ENCODE results near the gene TADA3.

Gene TADA3

GRCh38 chr3:9817436-9817835 is 25.2 kb upstream of the TADA3 start:
- TF ChIP-seq SIN3A (IDR thresholded peaks at IDR 0.05; ENCODE audit: borderline replicate concordance, insufficient read depth, low read length), result no peak
- no peak for TF ChIP-seq TAF1 (IDR thresholded peaks at IDR 0.05; ENCODE audit: borderline replicate concordance, insufficient read depth, low read length)
- no peak for TF ChIP-seq FOXP2 (optimal IDR thresholded peaks at IDR 0.05; ENCODE audit: borderline replicate concordance, extremely low read depth, extremely low read length, insufficient read depth)
- no peak for TF ChIP-seq POLR2AphosphoS5 (IDR thresholded peaks at IDR 0.05; ENCODE audit: low read depth, low read length)

GRCh38 chr3:9815986-9816385 is 23.7 kb upstream of the TADA3 start:
- TF ChIP-seq REST (IDR thresholded peaks at IDR 0.05; ENCODE audit: insufficient read depth in 1 of 2, low read depth in 2 of 2, low read length in 2 of 2) (no peak), TAF1 (IDR thresholded peaks at IDR 0.05; ENCODE audit: borderline replicate concordance, insufficient read depth, low read length) (no peak), SIN3A (IDR thresholded peaks at IDR 0.05; ENCODE audit: borderline replicate concordance, insufficient read depth, low read length) (no peak), FOXP2 (optimal IDR thresholded peaks at IDR 0.05; ENCODE audit: borderline replicate concordance, extremely low read depth, extremely low read length, insufficient read depth) (no peak), POLR2AphosphoS5 (IDR thresholded peaks at IDR 0.05; ENCODE audit: low read depth, low read length) (no peak)

- TF ChIP-seq POLR2AphosphoS5 (IDR thresholded peaks at IDR 0.05; ENCODE audit: low read depth, low read length), result no peak
- no peak for TF ChIP-seq FOXP2 (optimal IDR thresholded peaks at IDR 0.05; ENCODE audit: borderline replicate concordance, extremely low read depth, extremely low read length, insufficient read depth)
- TF ChIP-seq SIN3A (IDR thresholded peaks at IDR 0.05; ENCODE audit: borderline replicate concordance, insufficient read depth, low read length), result no peak
- no peak for TF ChIP-seq REST (IDR thresholded peaks at IDR 0.05; ENCODE audit: insufficient read depth in 1 of 2, low read depth in 2 of 2, low read length in 2 of 2)
- no peak for TF ChIP-seq TAF1 (IDR thresholded peaks at IDR 0.05; ENCODE audit: borderline replicate concordance, insufficient read depth, low read length)
These were observed 20.7 kb upstream of the TADA3 start for GRCh38 chr3:9812870-9813483.

- TF ChIP-seq SIN3A (IDR thresholded peaks at IDR 0.05; ENCODE audit: borderline replicate concordance, insufficient read depth, low read length) (no peak), TAF1 (IDR thresholded peaks at IDR 0.05; ENCODE audit: borderline replicate concordance, insufficient read depth, low read length) (no peak), FOXP2 (optimal IDR thresholded peaks at IDR 0.05; ENCODE audit: borderline replicate concordance, extremely low read depth, extremely low read length, insufficient read depth) (no peak), POLR2AphosphoS5 (IDR thresholded peaks at IDR 0.05; ENCODE audit: low read depth, low read length) (no peak), REST (IDR thresholded peaks at IDR 0.05; ENCODE audit: insufficient read depth in 1 of 2, low read depth in 2 of 2, low read length in 2 of 2) (no peak)
These were observed 18.6 kb upstream of the TADA3 start for GRCh38 chr3:9810846-9811245.

GRCh38 chr3:9810433-9810770 is 18.1 kb upstream of the TADA3 start:
- no peak for TF ChIP-seq POLR2AphosphoS5 (IDR thresholded peaks at IDR 0.05; ENCODE audit: low read depth, low read length)
- TF ChIP-seq TAF1 (IDR thresholded peaks at IDR 0.05; ENCODE audit: borderline replicate concordance, insufficient read depth, low read length), result no peak
- no peak for TF ChIP-seq FOXP2 (optimal IDR thresholded peaks at IDR 0.05; ENCODE audit: borderline replicate concordance, extremely low read depth, extremely low read length, insufficient read depth)
- TF ChIP-seq SIN3A (IDR thresholded peaks at IDR 0.05; ENCODE audit: borderline replicate concordance, insufficient read depth, low read length), result no peak
- no peak for TF ChIP-seq REST (IDR thresholded peaks at IDR 0.05; ENCODE audit: insufficient read depth in 1 of 2, low read depth in 2 of 2, low read length in 2 of 2)

Data from PFSK-1 (cell line).